Activated naive CD8-positive, alpha-beta T cell treated with anti-CD3 and anti-CD28 coated beads, Interleukin-2, amount 50 U/mL, for 16 hours (primary cell): Measurements from ENCODE around the gene TENM3.

Experiments used
- DNase-seq: peaks from one replicate; pipeline ENCODE4 v3.0.0-alpha.2; 2020; ENCODE audit warnings: low read depth, low spot score

Gene TENM3

GRCh38 chr4:182562350-182562749, 319.1 kb downstream of the TENM3 start:
- DNase-seq = no peak

GRCh38 chr4:182564724-182565369, 321.6 kb downstream of the TENM3 start:
- DNase-seq = no peak

- no peak for DNase-seq
Observed at GRCh38 chr4:182567119-182567518, 323.9 kb downstream of the TENM3 start.

GRCh38 chr4:182569561-182569960, 326.4 kb downstream of the TENM3 start:
- DNase-seq = no peak

GRCh38 chr4:182574706-182575105, 331.5 kb downstream of the TENM3 start:
- no peak for DNase-seq

GRCh38 chr4:182575225-182575624, 332.0 kb downstream of the TENM3 start:
- no peak for DNase-seq

- no peak for DNase-seq
Observed at GRCh38 chr4:182576601-182577289, 333.5 kb downstream of the TENM3 start.

- DNase-seq = no peak
Observed at GRCh38 chr4:182577411-182577810, 334.2 kb downstream of the TENM3 start.

- no peak for DNase-seq
Observed at GRCh38 chr4:182578402-182578801, 335.2 kb downstream of the TENM3 start.

GRCh38 chr4:182582245-182582644, 339.0 kb downstream of the TENM3 start:
- DNase-seq = no peak

GRCh38 chr4:182583703-182584415, 340.7 kb downstream of the TENM3 start:
- no peak for DNase-seq

GRCh38 chr4:182585321-182585720, 342.1 kb downstream of the TENM3 start:
- no peak for DNase-seq

GRCh38 chr4:182589100-182589499, 345.9 kb downstream of the TENM3 start:
- no peak for DNase-seq

GRCh38 chr4:182593402-182593801, 350.2 kb downstream of the TENM3 start:
- DNase-seq = no peak

- no peak for DNase-seq
Observed at GRCh38 chr4:182593864-182594263, 350.7 kb downstream of the TENM3 start.

- no peak for DNase-seq
Observed at GRCh38 chr4:182600093-182600492, 356.9 kb downstream of the TENM3 start.

GRCh38 chr4:182600856-182601255, 357.7 kb downstream of the TENM3 start:
- DNase-seq = no peak

- no peak for DNase-seq
Observed at GRCh38 chr4:182604161-182604622, 361.0 kb downstream of the TENM3 start.

GRCh38 chr4:182604953-182605352, 361.8 kb downstream of the TENM3 start:
- DNase-seq = no peak

GRCh38 chr4:182608525-182608924, 365.3 kb downstream of the TENM3 start:
- no peak for DNase-seq

- no peak for DNase-seq
Observed at GRCh38 chr4:182616476-182616875, 373.3 kb downstream of the TENM3 start.

- DNase-seq = no peak
Observed at GRCh38 chr4:182619660-182620059, 376.5 kb downstream of the TENM3 start.
